ENCODE measurements around the gene MAGEB2.

The MAGEB2 gene

DNA sequence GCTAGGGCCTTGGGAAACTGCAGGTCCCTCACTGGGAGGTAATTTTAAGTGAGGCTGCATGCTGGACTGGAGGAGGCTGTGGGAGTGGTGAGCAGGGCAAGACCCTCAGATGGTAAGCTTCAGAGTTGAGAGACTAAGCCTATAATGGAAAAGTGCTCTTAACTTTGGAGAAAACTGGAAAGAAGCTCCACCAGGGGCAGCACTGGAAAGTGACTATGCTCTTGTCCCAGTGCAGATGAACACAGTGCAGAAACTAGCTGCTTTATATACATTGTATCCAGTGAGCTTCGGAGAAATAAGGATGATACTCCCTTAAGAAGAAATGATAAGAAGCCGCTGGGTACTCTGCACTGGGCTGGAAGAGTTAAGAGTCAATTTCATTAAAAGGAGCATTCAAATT is 3.2 kb upstream of the MAGEB2 start:
- Histone ChIP-seq H3K27ac (replicated peaks) (no peak overlapping the region), H3K27me3 (ENCODE audit: insufficient read depth, poor library complexity, severe bottlenecking) (no peaks in the 10 kb centered on the region), H3K4me3 (replicated peaks; ENCODE audit: insufficient read depth, low read length) (no peak overlapping the region)
- TF ChIP-seq SPI1 (IDR thresholded peaks at IDR 0.05; ENCODE audit: borderline replicate concordance, low read depth): no peak
- TF ChIP-seq, protein P1, sequence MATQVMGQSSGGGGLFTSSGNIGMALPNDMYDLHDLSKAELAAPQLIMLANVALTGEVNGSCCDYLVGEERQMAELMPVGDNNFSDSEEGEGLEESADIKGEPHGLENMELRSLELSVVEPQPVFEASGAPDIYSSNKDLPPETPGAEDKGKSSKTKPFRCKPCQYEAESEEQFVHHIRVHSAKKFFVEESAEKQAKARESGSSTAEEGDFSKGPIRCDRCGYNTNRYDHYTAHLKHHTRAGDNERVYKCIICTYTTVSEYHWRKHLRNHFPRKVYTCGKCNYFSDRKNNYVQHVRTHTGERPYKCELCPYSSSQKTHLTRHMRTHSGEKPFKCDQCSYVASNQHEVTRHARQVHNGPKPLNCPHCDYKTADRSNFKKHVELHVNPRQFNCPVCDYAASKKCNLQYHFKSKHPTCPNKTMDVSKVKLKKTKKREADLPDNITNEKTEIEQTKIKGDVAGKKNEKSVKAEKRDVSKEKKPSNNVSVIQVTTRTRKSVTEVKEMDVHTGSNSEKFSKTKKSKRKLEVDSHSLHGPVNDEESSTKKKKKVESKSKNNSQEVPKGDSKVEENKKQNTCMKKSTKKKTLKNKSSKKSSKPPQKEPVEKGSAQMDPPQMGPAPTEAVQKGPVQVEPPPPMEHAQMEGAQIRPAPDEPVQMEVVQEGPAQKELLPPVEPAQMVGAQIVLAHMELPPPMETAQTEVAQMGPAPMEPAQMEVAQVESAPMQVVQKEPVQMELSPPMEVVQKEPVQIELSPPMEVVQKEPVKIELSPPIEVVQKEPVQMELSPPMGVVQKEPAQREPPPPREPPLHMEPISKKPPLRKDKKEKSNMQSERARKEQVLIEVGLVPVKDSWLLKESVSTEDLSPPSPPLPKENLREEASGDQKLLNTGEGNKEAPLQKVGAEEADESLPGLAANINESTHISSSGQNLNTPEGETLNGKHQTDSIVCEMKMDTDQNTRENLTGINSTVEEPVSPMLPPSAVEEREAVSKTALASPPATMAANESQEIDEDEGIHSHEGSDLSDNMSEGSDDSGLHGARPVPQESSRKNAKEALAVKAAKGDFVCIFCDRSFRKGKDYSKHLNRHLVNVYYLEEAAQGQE (IDR thresholded peaks at IDR 0.05; ENCODE audit: insufficient replicate concordance, low read depth): no peak
- TF ChIP-seq GABPA (IDR thresholded peaks at IDR 0.05; ENCODE audit: low read depth): no peak
- TF ChIP-seq, protein P2, sequence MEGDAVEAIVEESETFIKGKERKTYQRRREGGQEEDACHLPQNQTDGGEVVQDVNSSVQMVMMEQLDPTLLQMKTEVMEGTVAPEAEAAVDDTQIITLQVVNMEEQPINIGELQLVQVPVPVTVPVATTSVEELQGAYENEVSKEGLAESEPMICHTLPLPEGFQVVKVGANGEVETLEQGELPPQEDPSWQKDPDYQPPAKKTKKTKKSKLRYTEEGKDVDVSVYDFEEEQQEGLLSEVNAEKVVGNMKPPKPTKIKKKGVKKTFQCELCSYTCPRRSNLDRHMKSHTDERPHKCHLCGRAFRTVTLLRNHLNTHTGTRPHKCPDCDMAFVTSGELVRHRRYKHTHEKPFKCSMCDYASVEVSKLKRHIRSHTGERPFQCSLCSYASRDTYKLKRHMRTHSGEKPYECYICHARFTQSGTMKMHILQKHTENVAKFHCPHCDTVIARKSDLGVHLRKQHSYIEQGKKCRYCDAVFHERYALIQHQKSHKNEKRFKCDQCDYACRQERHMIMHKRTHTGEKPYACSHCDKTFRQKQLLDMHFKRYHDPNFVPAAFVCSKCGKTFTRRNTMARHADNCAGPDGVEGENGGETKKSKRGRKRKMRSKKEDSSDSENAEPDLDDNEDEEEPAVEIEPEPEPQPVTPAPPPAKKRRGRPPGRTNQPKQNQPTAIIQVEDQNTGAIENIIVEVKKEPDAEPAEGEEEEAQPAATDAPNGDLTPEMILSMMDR (IDR thresholded peaks at IDR 0.05; ENCODE audit: insufficient read depth, low read length): no peak
- no peak for DNase-seq (ENCODE audit: low read depth in 1 of 2, low spot score in 1 of 2)

DNA sequence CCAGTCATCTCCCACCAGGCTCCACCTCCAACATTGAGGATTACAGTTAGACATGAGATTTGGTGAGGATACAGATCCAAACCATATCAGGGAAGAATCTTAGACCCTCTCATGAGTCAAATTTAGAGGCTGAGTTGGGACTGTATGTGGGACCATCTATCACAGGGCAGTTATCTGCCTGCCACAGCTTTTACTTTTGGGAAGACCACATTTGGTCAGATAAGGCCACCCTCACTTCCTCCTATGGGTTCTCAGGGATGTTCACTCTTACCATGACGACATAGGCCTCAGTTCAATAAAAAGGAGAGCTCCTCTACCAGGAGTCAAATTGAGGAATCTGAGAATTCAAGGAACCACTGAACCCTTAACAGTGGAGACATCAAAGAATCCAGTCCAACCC is 2.1 kb downstream of the MAGEB2 start:
- TF ChIP-seq POLR2AphosphoS5 (IDR thresholded peaks at IDR 0.05; ENCODE audit: low read depth): no peak
- TF ChIP-seq, protein P1 (IDR thresholded peaks at IDR 0.05; ENCODE audit: insufficient replicate concordance, low read depth): no peak
- no peak for TF ChIP-seq SPI1 (IDR thresholded peaks at IDR 0.05; ENCODE audit: borderline replicate concordance, low read depth)
- TF ChIP-seq, protein P2 (IDR thresholded peaks at IDR 0.05; ENCODE audit: insufficient read depth, low read length): no peak
- TF ChIP-seq GABPA (IDR thresholded peaks at IDR 0.05; ENCODE audit: low read depth): no peak
- Histone ChIP-seq H3K27me3 (ENCODE audit: insufficient read depth, poor library complexity, severe bottlenecking) (no peaks in the 10 kb centered on the region), H3K4me3 (replicated peaks; ENCODE audit: insufficient read depth, low read length) (no peak overlapping the region), H3K27ac (replicated peaks) (no peak overlapping the region)
- no peak for DNase-seq (ENCODE audit: low read depth in 1 of 2, low spot score in 1 of 2)

DNA sequence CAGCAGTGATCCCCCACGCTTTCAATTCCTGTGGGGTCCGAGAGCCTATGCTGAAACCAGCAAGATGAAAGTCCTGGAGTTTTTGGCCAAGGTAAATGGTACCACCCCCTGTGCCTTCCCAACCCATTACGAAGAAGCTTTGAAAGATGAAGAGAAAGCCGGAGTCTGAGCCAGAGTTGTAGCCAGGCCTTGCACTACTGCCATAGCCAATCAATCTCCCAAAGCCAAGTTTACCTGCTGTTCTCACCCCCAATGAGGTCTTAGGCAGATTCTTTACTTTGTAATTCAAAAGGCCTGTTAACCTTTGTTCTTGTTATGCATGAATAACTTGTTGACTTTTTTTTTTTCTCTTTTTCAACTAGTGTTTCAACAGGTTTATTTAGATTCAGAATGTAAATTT is 4.0 kb downstream of the MAGEB2 start:
- Histone ChIP-seq H3K4me3 (replicated peaks; ENCODE audit: insufficient read depth, low read length) (no peak overlapping the region), H3K27ac (replicated peaks) (no peak overlapping the region), H3K27me3 (ENCODE audit: insufficient read depth, poor library complexity, severe bottlenecking) (no peaks in the 10 kb centered on the region)
- DNase-seq (ENCODE audit: low read depth in 1 of 2, low spot score in 1 of 2): no peak
- TF ChIP-seq POLR2AphosphoS5 (IDR thresholded peaks at IDR 0.05; ENCODE audit: low read depth) (no peak), SPI1 (IDR thresholded peaks at IDR 0.05; ENCODE audit: borderline replicate concordance, low read depth) (no peak), GABPA (IDR thresholded peaks at IDR 0.05; ENCODE audit: low read depth) (no peak)
- TF ChIP-seq, protein P2 (IDR thresholded peaks at IDR 0.05; ENCODE audit: insufficient read depth, low read length): no peak
- TF ChIP-seq, protein P1 (IDR thresholded peaks at IDR 0.05; ENCODE audit: insufficient replicate concordance, low read depth): no peak
